ENCODE results near the gene MAD2L1. TPM values are rescaled to one million over a fixed set of nuclear protein-coding genes. Genes with fewer than 3 reads are reported as not detected.

Gene MAD2L1
- polyA plus RNA-seq, 4 donors: 3.2 to 32.3 (median 18.4) TPM

- Histone ChIP-seq H3K4me1 (ENCODE audit: control insufficient read depth in 3 of 3, insufficient read depth in 2 of 3, low read depth in 1 of 3, low read length in 2 of 3) (no peaks in the 10 kb centered on the region), H3K4me3 (ENCODE audit: low read depth in 1 of 3, low read length in 3 of 3) (no peak overlapping the region), H3K27me3 (ENCODE audit: control insufficient read depth in 3 of 3, insufficient read depth in 3 of 3, low read length in 3 of 3) (no peaks in the 10 kb centered on the region), H3K9me3 (ENCODE audit: control insufficient read depth in 2 of 2, insufficient read depth in 1 of 2, low read depth in 1 of 2, low read length in 1 of 2) (no peaks in the 10 kb centered on the region), H3K36me3 (ENCODE audit: control insufficient read depth in 3 of 3, insufficient read depth in 2 of 3, low read depth in 1 of 3, low read length in 3 of 3) (no peaks in the 10 kb centered on the region), H3K27ac (ENCODE audit: low read depth in 1 of 3, low read length in 2 of 3) (no peak overlapping the region)
- DNase-seq (peak in 1 of 2 donors; percentile 8), FAIRE-seq (no peak)
- WGBS, 3 donors: 35 to 38% (median 36%) methylated on average over 5 of the region's 5 CpGs
Measured at GRCh38 chr4:120007191-120007871, 59.3 kb downstream of the MAD2L1 start.
